GM18951 (cell line): ENCODE results near the gene ZG16.
A peak's percentile ranks its signal among the peaks of the same experiment; 100 is the strongest.
"Not testable (repeated sequence)": the region's sequence is repeated elsewhere in the genome, so short reads cannot be mapped to it uniquely, and the experiment has no call there.

Experiments
- POLR2A ChIP-seq: IDR thresholded peaks from 4 replicates; pipeline ENCODE4 v1.6.1; 2011; ENCODE audit warnings: mild to moderate bottlenecking; ENCODE audit not compliant: insufficient read length, insufficient read depth; ENCODE audit errors: extremely low read depth
- in situ Hi-C: fragments of 300-500 bp; cut with MboI; formaldehyde crosslinking; loops from one replicate; pipeline ENCODE4 v1.12.0; 2022; ENCODE audit warnings: low sequenced_read_pairs, mixed read lengths, inconsistent platforms; ENCODE audit not compliant: unreplicated experiment

ZG16 gene

DNA sequence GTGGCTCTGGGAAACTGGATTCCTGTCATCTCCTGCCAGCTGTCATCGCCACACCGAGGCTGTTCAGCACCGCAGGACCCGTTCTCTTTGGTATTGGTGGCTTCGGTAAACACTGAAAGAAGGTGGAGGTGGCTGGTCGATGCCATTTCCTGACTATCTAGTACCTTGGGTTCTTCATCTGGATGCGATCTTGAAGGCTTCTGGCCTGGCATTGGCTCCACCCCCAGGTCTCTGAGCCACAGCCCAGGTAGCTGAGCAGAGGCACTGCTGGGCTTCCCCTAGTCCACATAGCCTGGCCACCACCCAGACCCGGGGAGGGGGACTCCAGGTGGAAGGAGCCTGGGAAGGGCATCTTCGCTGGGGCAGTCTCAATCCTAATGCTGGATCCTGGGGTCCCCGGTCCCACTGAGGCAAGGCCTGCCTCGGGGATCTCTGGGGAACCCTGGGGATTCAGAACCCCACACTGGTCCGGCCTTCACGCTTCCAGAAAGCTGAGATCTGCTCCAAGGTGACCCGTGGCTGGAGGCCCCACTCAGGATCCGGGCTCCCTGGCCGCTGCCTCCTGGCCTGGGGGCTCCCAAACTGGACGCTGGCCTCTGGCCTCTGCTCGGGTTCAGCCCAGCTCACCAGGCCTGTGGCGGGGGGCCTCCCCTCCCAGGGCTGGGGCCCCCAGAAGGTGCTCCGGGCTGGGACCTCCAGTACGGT is 34.1 kb upstream of the ZG16 start:
- TF ChIP-seq POLR2A: no peak
- in situ Hi-C loops: no loop called here

DNA sequence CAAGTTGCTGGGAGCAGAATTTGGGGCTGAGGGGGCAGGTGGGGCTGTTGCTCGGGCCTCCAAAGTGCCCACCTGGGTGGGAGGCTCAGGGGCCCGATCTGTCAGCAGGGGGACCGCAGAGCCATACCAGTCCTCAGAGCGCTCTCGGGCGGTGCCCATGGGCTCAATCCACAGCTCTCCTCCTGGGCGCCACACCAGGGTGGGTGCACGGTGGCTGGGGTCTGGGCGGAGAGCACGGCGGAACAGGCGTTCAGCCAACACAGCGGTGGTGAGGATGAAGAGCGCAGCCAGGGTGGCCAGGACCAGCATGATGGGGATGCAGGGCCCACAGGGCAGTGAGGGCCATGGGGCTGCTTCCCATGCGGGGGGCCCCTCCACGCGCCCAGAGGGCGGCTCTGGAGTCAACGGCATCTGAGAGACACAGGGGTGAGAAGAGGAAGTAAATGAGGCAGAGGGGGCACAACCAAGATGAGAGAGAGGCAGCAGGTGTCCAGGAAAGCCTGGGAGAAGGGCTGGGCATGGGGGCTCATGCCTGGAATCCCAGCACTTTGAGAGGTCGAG is 33.4 kb upstream of the ZG16 start:
- TF ChIP-seq POLR2A: no peak
- in situ Hi-C loops: no loop called here

DNA sequence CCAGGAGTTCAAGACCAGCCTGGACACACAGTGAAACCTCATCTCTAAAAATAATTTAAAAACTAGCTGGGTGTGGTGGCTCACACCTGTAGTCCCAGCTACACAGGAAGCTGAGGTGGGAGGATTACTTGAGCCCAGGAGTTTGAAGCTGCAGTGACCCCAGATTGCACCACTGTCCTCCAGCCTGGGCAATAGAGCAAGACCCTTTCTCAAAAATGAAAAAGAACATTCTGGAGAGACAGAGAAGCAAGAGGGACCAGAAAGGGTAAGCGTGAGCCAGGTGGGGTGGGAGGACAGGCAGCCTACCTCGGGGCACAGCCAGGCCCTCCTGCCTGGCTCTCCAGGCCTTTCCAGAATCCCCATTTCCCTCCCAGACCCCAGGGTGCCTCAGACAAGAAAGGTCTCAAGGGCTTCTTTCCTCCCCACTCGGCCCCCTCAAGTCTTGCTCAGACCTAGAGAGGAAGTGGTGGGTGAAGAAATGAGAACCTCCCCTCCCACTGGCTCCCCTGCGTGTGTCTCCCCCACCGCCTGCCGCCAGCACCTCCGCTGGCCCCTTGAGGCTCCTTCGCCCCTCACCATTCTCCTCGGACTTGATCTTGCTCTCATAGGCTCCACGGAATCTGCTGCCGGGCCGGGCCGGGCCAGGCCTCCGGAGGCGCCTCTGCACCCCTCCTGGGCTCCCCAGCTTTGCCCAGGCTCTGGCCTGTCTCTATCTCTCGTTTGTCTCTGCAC is 32.8 kb upstream of the ZG16 start:
- in situ Hi-C loops: no loop called here
- TF ChIP-seq POLR2A: no peak

DNA sequence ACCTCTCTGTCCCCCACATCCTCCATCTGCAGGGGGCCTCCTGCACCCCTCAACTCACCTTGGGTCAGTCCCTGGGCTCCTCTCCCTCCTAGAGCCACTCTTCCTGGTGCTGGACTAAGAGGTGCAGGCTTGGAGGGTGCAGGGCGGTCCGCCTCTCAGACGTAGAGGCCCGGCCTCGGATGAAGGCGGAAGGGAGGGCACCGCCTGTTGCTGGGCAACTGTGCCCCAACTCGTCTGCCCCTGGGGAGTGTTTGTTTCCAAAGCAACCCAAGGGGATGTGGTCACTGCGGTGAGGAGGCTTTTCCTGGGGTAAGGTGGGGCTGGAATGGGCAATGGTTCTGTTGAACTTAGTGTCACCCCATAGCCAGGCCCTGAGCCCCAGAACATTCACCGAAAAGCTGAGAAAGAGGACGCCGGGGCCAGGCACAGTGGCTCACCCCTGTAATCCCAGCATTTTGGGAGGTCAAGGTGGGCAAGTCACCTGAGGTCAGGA is 32.2 kb upstream of the ZG16 start, which contains the start of gene C16orf54:
TSS of gene C16orf54 (minus strand) at position 138 of the 493 bp plus-strand sequence. CDS start 1,039 bp downstream, outside the sequence.
- TF ChIP-seq POLR2A: peak; percentile 59
- in situ Hi-C loops: no loop called here

DNA sequence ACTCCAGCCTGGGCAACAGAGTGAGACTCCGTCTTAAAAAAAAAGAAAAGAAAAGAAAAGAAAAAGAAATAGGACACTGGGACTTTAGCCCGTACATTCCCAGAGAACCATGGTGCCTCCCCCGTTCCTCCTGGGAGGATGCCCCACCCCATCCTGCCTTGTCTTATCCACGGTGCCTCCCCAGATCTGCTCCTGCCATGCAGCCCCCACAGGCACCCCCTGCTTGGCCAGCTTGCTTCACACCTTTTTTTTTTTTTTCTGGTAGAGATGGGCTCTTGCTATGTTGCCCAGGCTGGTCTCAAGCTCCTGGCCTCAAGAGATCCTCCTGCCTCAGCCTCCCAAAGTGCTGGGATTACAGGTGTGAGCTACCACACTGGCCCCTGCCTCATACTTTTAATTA is 31.5 kb upstream of the ZG16 start:
- in situ Hi-C loops: not testable (repeated sequence)

DNA sequence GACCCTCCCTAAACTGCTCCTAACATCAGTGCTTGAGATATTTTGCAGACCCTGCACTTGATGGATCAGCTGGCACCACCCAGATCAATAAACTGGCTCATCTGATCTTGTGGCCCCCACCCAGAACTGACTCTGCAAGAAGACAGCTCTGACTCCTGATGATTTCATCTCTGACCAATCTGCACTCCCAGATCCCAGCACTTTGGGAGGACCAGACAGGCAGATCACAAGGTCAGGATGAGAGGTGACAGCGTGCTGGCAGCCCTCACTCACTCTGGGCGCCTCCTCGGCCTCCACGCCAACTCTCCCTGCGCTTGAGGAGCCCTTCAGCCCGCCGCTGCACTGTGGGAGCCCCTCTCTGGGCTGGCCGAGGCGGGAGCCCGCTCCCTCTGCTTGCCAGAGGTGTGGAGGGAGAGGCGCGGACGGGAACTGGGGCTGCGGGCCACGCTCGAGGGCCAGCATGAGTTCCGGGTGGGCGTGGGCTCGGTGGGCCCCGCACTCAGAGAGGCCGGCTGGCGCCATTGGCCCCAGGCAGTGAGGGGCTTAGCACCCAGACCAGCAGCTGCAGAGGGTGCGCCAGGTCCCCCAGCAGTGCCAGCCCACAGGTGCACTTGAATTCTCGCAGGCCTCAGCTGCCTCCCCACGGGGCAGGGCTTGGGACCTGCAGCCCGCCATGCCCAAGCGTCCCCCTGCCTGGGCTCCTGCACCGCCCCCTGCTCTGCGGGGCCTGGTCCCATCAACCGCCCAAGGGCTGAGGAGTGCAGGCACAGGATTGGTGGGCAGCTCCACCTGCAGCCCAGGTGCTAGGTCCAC is 29.9 kb upstream of the ZG16 start:
- no peak for TF ChIP-seq POLR2A
- in situ Hi-C loops: no loop called here

DNA sequence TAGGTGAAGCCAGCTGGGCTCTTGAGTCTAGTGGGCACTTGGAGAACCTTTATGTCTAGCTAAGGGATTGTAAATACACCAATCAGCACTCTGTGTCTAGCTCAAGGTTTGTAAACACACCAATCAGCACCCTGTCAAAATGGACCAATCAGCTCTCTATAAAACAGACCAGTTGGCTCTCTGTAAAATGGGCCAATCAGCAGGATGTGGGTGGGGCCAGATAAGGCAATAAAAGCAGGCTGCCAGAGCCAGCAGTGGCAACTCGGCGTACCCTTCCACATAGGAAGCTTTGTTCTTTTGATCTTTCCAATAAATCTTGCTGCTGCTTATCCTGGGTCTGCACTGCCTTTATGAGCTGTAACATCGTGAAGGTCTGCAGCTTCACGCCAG is 29.3 kb upstream of the ZG16 start:
- in situ Hi-C loops: not testable (repeated sequence)

DNA sequence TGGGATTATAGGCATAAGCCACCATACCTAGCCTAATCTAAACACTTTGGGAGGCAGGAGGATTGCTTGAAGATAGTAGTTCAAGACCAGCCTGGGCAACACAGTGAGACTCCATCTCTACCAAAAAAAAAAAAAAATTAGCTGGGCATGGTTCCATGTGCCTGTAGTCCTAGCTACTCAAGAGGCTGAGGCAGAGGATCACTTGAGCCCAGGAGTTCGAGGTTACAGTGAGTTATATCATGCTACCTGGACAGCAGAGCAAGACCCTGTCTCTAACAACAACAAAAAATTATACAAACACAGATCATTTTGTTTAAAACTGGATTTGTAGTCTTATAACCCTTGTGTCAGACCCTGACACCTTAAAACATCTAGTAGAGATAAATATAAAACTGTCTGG is 24.5 kb upstream of the ZG16 start:
- TF ChIP-seq POLR2A: no peak
- in situ Hi-C loops: no loop called here

DNA sequence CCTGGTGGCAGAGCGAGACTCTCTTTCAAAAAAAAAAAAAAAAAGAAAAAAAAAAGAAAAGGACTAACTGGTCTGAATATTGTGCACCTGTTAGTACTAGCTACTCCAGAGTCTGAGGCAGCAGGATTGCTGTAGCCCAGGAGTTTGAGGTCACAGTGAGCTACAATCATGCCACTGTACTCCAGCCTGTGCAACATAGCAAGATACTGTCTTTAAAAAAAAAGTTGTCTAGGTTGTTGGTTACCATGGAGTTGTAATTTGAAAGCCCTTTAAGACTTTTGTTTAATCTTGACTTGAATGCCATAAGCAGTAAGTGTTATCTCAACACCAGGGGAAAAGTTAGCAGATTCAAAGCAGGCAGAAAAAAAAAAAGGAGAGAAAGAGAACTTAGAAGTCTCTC is 21.4 kb upstream of the ZG16 start:
- TF ChIP-seq POLR2A: no peak
- in situ Hi-C loops: no loop called here

DNA sequence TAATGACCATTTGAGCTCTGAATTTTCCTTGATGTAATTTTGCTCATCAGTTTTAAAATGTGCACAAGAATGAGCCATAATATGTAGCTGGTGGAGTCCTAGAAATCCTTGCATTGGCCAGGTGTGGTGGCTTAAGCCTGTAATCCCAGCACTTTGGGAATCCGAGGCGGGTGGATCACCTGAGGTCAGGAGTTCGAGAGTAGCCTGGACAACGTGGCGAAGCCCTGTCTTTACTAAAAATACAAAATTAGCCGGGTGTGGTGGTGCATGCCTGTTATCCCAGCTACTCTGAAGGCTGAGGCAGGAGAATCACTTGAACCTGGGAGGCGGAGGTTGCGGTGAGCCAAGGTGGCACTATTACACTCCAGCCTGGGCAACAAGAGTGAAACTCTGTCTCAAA is 21.0 kb upstream of the ZG16 start:
- in situ Hi-C loops: not testable (repeated sequence)

DNA sequence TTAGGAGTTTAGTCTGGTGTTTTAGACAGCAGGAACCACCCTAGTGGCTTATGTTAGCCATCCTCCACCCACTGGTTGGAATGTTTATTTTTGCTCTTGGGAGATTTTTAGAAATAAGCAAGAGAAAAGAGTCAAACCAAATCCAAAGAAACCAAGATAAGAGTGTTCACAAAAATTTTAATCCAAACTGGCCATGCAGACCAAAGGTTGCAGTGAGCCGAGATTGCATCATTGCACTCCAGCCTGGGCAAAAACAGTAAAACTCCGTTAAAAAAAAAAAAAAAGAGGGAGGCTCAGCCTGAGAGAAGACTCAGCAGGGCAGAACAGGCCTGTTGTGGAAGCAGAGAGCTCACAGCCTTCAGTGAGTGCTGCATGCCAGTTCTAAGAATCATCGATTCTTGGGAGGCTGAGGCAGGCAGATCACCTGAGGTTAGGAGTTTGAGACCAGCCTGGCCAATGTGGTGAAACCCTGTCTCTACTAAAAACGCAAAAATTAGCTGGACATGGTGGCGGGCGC is 20.0 kb upstream of the ZG16 start:
- in situ Hi-C loops: no loop called here
- no peak for TF ChIP-seq POLR2A

DNA sequence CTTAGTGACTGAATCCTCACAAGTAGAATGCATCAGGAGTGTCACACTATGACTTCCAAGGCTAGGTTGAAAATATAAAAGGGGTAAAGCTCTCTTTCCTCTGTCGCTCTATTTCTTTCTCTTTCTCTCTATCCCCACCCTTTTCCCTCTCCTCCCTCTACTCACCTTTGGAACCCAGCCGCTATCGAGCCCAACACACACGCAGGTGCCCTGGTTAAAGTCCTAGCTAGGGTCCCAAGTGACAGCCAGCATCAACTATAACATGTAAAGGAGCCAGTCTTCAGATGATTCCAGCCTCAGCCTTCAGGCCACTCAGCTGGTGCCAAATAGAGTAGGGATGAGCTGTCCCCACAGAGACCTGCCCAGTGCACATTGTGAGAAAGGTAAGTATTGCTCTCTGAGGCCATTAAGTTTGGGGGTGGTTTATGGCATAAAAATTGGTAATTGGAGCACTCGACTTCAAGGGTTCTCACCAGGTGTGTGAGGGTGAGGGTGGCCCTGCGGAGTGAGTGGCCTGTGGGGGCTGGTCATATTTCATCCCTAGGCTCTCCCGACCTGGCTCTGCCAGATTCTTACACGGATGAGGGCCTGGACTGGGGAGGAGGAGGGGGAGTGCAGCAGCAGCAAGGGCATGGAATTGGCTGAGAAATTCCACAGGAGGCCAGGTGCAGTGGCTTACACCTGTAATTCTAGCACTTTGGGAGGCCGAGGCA is 17.3 kb upstream of the ZG16 start:
- in situ Hi-C loops: no loop called here
- no peak for TF ChIP-seq POLR2A

DNA sequence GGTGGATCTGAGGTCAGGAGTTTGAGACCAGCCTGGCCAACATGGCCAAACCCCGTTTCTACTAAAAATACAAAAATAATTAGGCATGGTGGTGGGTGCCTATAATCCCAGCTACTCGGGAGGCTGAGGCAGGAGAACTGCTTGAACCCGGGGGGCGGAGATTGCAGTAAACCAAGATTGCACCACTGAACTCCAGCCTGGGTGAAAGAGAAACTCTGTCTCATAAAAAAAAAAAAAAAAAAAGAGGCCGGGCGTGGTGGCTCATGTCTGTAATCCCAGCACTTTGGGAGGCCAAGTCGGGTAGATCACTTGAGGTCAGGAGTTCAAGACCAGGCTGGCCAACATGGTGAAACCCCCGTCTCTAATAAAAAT is 16.8 kb upstream of the ZG16 start:
- in situ Hi-C loops: not testable (repeated sequence)

DNA sequence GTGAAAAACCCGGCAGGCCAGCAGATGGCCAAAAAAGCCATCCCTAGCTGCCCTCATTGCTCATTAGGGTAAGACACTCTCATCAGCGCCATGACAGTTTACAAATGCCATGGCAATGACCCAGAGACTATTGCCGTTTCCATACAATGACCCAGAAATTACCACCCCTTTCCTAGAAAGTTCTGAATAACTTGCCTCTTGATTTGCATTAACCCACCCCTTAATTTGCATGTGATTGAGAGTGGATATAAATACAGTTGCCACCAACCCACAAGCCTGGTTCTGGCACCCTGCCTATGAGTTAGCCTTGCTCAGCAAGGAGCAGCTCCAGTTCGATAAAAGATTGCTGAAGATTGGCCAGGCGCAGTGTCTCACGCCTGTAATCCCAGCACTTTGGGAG is 16.2 kb upstream of the ZG16 start:
- no peak for TF ChIP-seq POLR2A

More for the DNA sequence above, 16.2 kb upstream of the ZG16 start:
- in situ Hi-C loops: no loop called here
